Adipocyte (in vitro differentiated cells): ENCODE results near the gene MT1H.
"Not testable (repeated sequence)": the region's sequence is repeated elsewhere in the genome, so short reads cannot be mapped to it uniquely, and the experiment has no call there.

Source experiments
- DNase-seq: peaks from one replicate; pipeline ENCODE4 v3.0.0-alpha.2; 2015; ENCODE audit warnings: low read depth
- H3K27me3 ChIP-seq: replicated peaks from 2 replicates; pipeline ENCODE4 v1.7.0; 2013; ENCODE audit warnings: mild to moderate bottlenecking, low read length, moderate library complexity; ENCODE audit not compliant: control insufficient read depth, insufficient read depth
- H3K36me3 ChIP-seq: 2 replicates; pipeline ENCODE4 v1.7.0; 2013; ENCODE audit warnings: low read length, mild to moderate bottlenecking, moderate library complexity; ENCODE audit not compliant: control insufficient read depth, insufficient read depth, severe bottlenecking
- H3K4me1 ChIP-seq: 2 replicates; pipeline ENCODE4 v1.7.0; 2013; ENCODE audit warnings: mild to moderate bottlenecking, low read length, moderate library complexity; ENCODE audit not compliant: control insufficient read depth, insufficient read depth
- H3K4me3 ChIP-seq: 2 replicates; pipeline ENCODE4 v1.7.0; 2013; ENCODE audit warnings: mild to moderate bottlenecking, low read length, moderate library complexity
- H3K9ac ChIP-seq: 2 replicates; pipeline ENCODE4 v1.7.0; 2013; ENCODE audit warnings: mild to moderate bottlenecking, low read length, moderate library complexity
- H3K9me3 ChIP-seq: 2 replicates; pipeline ENCODE4 v1.7.0; 2013; ENCODE audit warnings: mild to moderate bottlenecking, low read length, moderate library complexity; ENCODE audit not compliant: control insufficient read depth

Gene MT1H

DNA sequence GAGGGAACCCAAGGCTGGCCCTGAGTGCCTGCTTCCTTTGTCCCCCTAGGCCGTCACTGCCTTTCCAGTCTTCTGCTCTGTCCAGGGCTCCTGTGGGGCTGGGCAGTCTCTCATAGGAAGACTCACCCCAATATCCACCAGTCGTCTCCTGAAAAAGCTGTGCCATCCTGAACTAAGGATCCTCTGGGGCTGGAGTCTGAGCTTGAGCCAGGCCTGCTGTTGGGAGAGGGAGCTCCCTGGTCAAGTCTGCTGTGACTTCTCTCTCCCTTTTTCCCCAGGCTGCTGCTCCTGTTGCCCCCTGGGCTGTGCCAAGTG is 963 bp downstream of the MT1H start:
- no peak overlapping the region for H3K4me3 ChIP-seq
- H3K4me1 ChIP-seq = peaks cover 7% of the 10 kb centered on the region
- DNase-seq = no peak
- H3K9ac ChIP-seq = no peak overlapping the region
- H3K27me3 ChIP-seq = peaks cover 35% of the 10 kb centered on the region
- H3K9me3 ChIP-seq = no peaks in the 10 kb centered on the region
- H3K36me3 ChIP-seq = no peaks in the 10 kb centered on the region

GRCh38 chr16:56671691-56672090 is 2.1 kb downstream of the MT1H start:
- peaks cover 35% of the 10 kb centered on the region for H3K27me3 ChIP-seq

DNA sequence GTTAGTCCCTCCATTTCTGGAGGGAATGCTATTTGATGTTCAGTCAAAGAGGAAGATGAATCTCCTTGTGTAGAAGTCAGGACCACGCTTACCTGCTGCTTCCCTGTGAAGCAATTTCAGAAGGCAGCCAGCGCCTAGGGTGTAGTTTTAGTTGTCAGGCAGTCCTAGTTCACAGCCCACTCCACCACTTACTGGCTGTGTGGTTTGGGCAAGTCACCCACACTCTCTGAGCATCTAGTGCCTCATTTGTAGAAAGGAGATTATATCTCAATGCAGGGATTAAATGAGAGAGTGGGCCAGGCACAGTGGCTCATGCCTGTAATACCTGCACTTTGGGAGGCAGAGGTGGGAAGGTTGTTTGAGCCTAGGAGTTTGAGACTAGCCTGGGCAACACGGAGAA is 2.6 kb downstream of the MT1H start:
- H3K4me1 ChIP-seq, H3K4me3 ChIP-seq, H3K36me3 ChIP-seq, DNase-seq, H3K9ac ChIP-seq, H3K9me3 ChIP-seq: not testable (repeated sequence)
- peaks cover 34% of the 10 kb centered on the region for H3K27me3 ChIP-seq

More at GRCh38 chr16:56671691-56672090, 2.1 kb downstream of the MT1H start:
- H3K4me3 ChIP-seq, H3K9ac ChIP-seq, DNase-seq, H3K4me1 ChIP-seq, H3K9me3 ChIP-seq, H3K36me3 ChIP-seq: not testable (repeated sequence)

- Histone ChIP-seq H3K4me1 (peaks cover 3% of the 10 kb centered on the region), H3K4me3 (no peak overlapping the region), H3K27me3 (peaks cover 30% of the 10 kb centered on the region), H3K36me3 (no peaks in the 10 kb centered on the region), H3K9ac (no peak overlapping the region), H3K9me3 (no peaks in the 10 kb centered on the region)
- DNase-seq = no peak
Observed at GRCh38 chr16:56672761-56673536, 3.3 kb downstream of the MT1H start.

- no peaks in the 10 kb centered on the region for H3K9me3 ChIP-seq
Observed at GRCh38 chr16:56673921-56674320, 4.3 kb downstream of the MT1H start.

GRCh38 chr16:56674570-56674969 is 5.0 kb downstream of the MT1H start:
- not testable (repeated sequence) for H3K4me1 ChIP-seq, DNase-seq, H3K9ac ChIP-seq, H3K36me3 ChIP-seq, H3K4me3 ChIP-seq, H3K9me3 ChIP-seq
- peaks cover 14% of the 10 kb centered on the region for H3K27me3 ChIP-seq

More at GRCh38 chr16:56673921-56674320, 4.3 kb downstream of the MT1H start:
- no peaks in the 10 kb centered on the region for H3K4me1 ChIP-seq
- no peak overlapping the region for H3K4me3 ChIP-seq
- peaks cover 20% of the 10 kb centered on the region for H3K27me3 ChIP-seq
- no peaks in the 10 kb centered on the region for H3K36me3 ChIP-seq
- DNase-seq = no peak
- H3K9ac ChIP-seq = no peak overlapping the region

DNA sequence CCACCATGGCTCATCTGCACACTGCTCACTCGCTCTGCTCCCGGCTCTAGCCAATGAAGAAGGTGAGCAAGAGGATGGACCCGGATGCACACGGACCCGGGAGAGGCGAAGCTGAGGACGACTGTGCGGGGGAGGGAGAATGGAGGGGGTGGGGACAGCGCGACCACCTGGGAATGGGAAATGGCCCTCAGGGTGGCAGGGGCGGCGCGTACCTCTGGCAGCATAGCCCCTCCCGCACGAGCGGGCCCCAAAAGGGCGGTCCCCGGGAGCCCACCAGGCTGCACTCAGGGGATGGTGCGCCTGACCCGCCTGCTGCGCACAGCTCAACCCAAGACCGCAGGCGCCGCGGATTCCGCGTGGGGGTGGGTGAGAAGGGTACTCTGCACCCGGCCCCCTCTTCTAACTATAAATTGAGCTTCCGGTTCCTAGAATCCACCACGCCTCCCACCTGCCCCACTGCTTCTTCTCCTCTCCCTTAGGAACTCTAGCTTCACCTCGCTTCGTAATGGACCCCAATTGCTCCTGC is 6.1 kb downstream of the MT1H start:
- no peaks in the 10 kb centered on the region for H3K4me1 ChIP-seq
- H3K4me3 ChIP-seq = no peak overlapping the region
- H3K36me3 ChIP-seq = no peaks in the 10 kb centered on the region
- H3K9me3 ChIP-seq = no peaks in the 10 kb centered on the region
- H3K9ac ChIP-seq = no peak overlapping the region
- H3K27me3 ChIP-seq = peaks cover 7% of the 10 kb centered on the region
- DNase-seq = no peak

DNA sequence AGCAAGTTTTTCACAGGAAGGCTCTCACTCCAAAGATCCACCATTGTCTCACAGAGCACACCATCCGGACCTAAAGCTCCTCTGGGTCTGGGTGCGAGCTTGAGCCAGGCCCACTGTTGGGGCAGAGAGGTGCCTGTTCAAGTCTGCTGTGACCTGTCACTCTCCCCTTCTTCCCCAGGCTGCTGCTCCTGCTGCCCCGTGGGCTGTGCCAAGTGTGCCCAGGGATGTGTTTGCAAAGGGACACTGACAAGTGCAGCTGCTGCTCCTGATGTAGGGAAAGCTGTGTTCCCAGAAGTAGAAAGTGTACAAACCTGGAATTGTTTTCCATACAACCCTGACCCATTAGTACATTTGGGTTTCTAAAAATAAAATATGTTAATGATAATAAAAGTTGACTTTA is 7.9 kb downstream of the MT1H start:
- no peaks in the 10 kb centered on the region for H3K36me3 ChIP-seq
- peaks cover 8% of the 10 kb centered on the region for H3K4me1 ChIP-seq
- H3K9me3 ChIP-seq = no peaks in the 10 kb centered on the region
- no peak overlapping the region for H3K4me3 ChIP-seq
- H3K9ac ChIP-seq = no peak overlapping the region
- H3K27me3 ChIP-seq = peaks cover 7% of the 10 kb centered on the region
- no peak for DNase-seq

- Histone ChIP-seq H3K9me3 (no peaks in the 10 kb centered on the region), H3K9ac (no peak overlapping the region), H3K36me3 (no peaks in the 10 kb centered on the region), H3K4me3 (no peak overlapping the region), H3K27me3 (peaks cover 7% of the 10 kb centered on the region), H3K4me1 (peaks cover 26% of the 10 kb centered on the region)
- DNase-seq = no peak
Observed at GRCh38 chr16:56679078-56679730, 9.6 kb downstream of the MT1H start.

DNA sequence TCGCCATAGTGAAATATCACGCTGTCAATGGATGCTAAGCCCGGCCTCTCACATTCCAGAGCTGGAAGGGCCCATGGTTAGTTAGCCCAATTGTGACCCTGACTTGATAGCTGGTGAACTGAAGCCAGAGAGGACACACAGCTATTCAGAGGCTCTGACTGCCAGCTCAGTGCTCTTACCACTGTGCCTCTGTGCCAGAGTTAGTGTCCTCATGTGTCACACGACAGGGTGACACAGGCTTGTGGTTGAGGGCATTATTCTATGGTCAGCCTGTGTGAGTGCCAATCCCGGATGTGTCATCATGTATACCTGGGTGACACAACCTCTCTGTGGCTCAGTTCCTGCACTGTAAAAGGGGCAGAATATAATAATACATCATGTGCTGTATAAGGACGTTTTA is 10.2 kb downstream of the MT1H start:
- no peak for DNase-seq
- Histone ChIP-seq H3K4me3 (no peak overlapping the region), H3K36me3 (no peaks in the 10 kb centered on the region), H3K9me3 (no peaks in the 10 kb centered on the region), H3K4me1 (peaks cover 32% of the 10 kb centered on the region), H3K27me3 (peaks cover 7% of the 10 kb centered on the region), H3K9ac (no peak overlapping the region)

DNA sequence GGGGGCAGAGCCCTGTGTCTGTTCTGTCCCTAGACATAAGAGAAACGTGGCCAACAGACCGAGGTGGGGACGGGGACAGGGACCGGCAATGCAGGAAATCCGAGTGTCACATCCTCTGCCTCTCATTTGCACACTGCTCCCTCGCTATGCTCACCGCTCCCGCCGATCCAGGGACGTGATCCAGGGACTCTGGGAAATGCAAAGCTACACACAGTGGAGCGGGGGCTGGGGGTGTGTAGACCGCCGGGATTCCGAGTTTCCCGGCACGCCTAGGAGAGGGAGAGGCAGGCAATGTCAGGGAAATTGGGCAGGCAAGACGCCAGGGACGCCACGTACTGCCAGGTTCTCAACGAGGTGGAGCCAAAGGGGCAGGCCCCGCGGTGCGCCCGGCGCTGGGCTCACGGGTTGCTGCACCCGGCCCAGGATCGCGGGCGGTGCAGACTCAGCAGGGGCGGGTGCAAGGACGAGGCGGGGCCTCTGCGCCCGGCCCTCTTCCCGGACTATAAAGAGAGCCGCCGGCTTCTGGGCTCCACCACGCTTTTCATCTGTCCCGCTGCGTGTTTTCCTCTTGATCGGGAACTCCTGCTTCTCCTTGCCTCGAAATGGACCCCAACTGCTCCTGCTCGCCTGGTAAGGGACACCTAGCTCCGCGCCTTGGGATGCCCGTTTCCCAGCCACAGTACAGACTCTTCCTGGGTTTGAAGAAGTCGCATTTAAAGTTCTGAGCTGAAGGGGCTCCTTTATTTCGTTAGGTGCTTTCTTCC is 12.5 kb downstream of the MT1H start, which contains the start of gene MT1X:
Gene MT1X (plus strand): TSS at position 532 of the 764 bp plus-strand sequence. CDS start 71 bp downstream, at position 603.
- Histone ChIP-seq H3K36me3 (no peaks in the 10 kb centered on the region), H3K9ac (peak within 1 kb of the TSS; percentile 87), H3K4me3 (peak within 1 kb of the TSS; percentile 83), H3K4me1 (peaks cover 41% of the 10 kb centered on the region), H3K9me3 (peaks cover 12% of the 10 kb centered on the region), H3K27me3 (peaks cover 4% of the 10 kb centered on the region)
- peak; percentile 92 for DNase-seq
